ENCODE data around the gene CACNG5. TPM values are rescaled to one million over a fixed set of nuclear protein-coding genes. Genes with fewer than 3 reads are reported as not detected.

The CACNG5 gene
- total RNA-seq, 2 experiments from 2014 or later: not detected

DNA sequence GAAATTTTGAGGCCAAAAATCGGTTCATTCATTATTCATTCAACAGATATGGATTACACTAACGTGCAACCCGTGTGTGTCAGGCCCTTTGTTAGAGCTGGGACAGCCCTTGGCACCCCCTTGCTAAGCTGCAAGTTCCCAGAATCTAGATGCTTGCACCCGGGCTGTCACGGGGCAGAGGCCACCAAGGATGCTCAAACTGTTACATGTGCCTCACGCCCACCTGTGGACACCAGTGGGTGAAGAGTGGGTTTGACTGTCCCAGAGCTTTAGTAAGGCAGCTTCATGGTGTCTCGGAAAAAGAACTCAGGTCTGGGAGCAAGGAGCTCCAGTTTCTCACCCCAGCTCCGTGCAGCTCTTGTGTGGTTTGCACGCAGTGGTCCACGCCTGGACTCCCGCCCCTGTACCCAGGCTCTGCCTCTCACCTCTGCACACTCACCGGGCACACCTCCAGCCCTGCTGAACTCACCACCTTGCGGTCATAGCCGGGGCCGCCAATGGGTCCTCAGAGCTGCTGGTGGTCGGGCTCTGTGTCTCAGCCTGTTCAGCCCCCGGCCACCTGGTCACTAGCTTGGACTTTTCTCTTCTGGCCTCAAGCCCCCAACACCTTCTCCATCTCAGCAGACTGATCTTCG, 75.9 kb downstream of the CACNG5 start:
- peaks cover 0 to 7% of the 10 kb centered on the region in 2 experiments for H3K27me3 ChIP-seq (ENCODE audit: control insufficient read depth in 1 of 2, insufficient read depth in 2 of 2, low read length in 2 of 2)
- ChIA-PET CTCF (no interaction called here), POLR2A (no interaction called here)
- DNase-seq (no peak), ATAC-seq (ENCODE audit: poor library complexity) (no peak)
- intact Hi-C loops (cut with DNase I, micrococcal nuclease): no loop called here
- peaks cover 5% of the 10 kb centered on the region for H3K4me1 ChIP-seq (ENCODE audit: insufficient read depth, low read length)
- H3K4me3 ChIP-seq (ENCODE audit: low read length): no peak overlapping the region
- no peak overlapping the region for H3K27ac Mint-ChIP-seq
- no peaks in the 10 kb centered on the region for H3K36me3 ChIP-seq (ENCODE audit: insufficient read depth, low read length)
- H3K9me3 ChIP-seq (ENCODE audit: control insufficient read depth in 1 of 2, insufficient read depth in 1 of 2, low read length in 2 of 2): no peaks in the 10 kb centered on the region
- no peaks in the 10 kb centered on the region for H3K9me3 Mint-ChIP-seq
- H3K4me1 Mint-ChIP-seq (ENCODE audit: low read depth): peaks cover 5% of the 10 kb centered on the region
- peaks cover 17% of the 10 kb centered on the region for H3K27me3 Mint-ChIP-seq
- no peak for TF ChIP-seq CTCF (IDR thresholded peaks at IDR 0.05)
- no peaks in the 10 kb centered on the region for H3K36me3 Mint-ChIP-seq (ENCODE audit: low read depth)
- H3K27ac ChIP-seq (ENCODE audit: low read depth in 1 of 2, low read length in 2 of 2): no peak overlapping the region
- H3K4me3 Mint-ChIP-seq: no peak overlapping the region

DNA sequence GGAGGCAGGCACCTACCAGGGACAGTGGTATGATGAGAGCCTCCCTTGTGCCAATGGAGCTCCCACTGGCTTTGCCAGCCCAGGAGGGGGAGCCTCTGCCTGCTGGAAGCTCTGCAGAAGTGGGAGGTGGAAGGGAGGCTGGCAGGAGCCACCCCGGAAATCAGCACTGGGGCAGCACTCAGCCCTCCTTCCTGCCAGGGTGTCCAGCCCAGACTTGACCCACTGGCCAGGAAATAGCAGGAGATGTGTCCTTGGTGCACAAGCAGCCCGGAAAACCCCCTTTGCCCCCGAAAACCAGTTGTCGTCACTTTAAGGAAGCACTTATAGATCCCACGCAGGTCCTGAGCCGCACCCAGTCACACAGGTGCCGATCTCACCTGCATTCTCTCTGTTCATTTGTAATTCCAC, 80.3 kb downstream of the CACNG5 start:
- ChIA-PET POLR2A (no interaction called here), CTCF (no interaction called here)
- Histone ChIP-seq H3K9me3 (ENCODE audit: control insufficient read depth in 1 of 2, insufficient read depth in 1 of 2, low read length in 2 of 2) (no peaks in the 10 kb centered on the region), H3K4me1 (ENCODE audit: insufficient read depth, low read length) (no peaks in the 10 kb centered on the region), H3K27me3 (ENCODE audit: control insufficient read depth in 1 of 2, insufficient read depth in 2 of 2, low read length in 2 of 2) (peaks cover 0 to 7% of the 10 kb centered on the region in 2 experiments), H3K4me3 (ENCODE audit: low read length) (no peak overlapping the region), H3K27ac (ENCODE audit: low read depth in 1 of 2, low read length in 2 of 2) (no peak overlapping the region), H3K36me3 (ENCODE audit: insufficient read depth, low read length) (no peaks in the 10 kb centered on the region)
- no peak for TF ChIP-seq CTCF (IDR thresholded peaks at IDR 0.05)
- Mint-ChIP-seq H3K36me3 (ENCODE audit: low read depth) (no peaks in the 10 kb centered on the region), H3K4me1 (ENCODE audit: low read depth) (no peaks in the 10 kb centered on the region), H3K4me3 (no peak overlapping the region), H3K9me3 (peaks cover 4% of the 10 kb centered on the region), H3K27me3 (peaks cover 39% of the 10 kb centered on the region), H3K27ac (no peak overlapping the region)
- ATAC-seq (ENCODE audit: poor library complexity) (no peak), DNase-seq (no peak)
- intact Hi-C loops (cut with DNase I, micrococcal nuclease): no loop called here

- H3K4me3 ChIP-seq (ENCODE audit: low read length): no peak overlapping the region
- Mint-ChIP-seq H3K36me3 (ENCODE audit: low read depth) (no peaks in the 10 kb centered on the region), H3K4me1 (ENCODE audit: low read depth) (no peaks in the 10 kb centered on the region), H3K27me3 (peaks cover 39% of the 10 kb centered on the region), H3K27ac (no peak overlapping the region), H3K9me3 (peaks cover 4% of the 10 kb centered on the region), H3K4me3 (no peak overlapping the region)
- H3K36me3 ChIP-seq (ENCODE audit: insufficient read depth, low read length): no peaks in the 10 kb centered on the region
- POLR2A ChIA-PET: no interaction called here
- CTCF ChIA-PET: no interaction called here
- no peak overlapping the region for H3K27ac ChIP-seq (ENCODE audit: low read depth in 1 of 2, low read length in 2 of 2)
- H3K27me3 ChIP-seq (ENCODE audit: control insufficient read depth in 1 of 2, insufficient read depth in 2 of 2, low read length in 2 of 2): peaks cover 0 to 7% of the 10 kb centered on the region in 2 experiments
- no peak for DNase-seq
- no peak for TF ChIP-seq CTCF (IDR thresholded peaks at IDR 0.05)
- ATAC-seq (ENCODE audit: poor library complexity): no peak
- H3K9me3 ChIP-seq (ENCODE audit: control insufficient read depth in 1 of 2, insufficient read depth in 1 of 2, low read length in 2 of 2): no peaks in the 10 kb centered on the region
- H3K4me1 ChIP-seq (ENCODE audit: insufficient read depth, low read length): no peaks in the 10 kb centered on the region
- intact Hi-C loops (cut with DNase I, micrococcal nuclease): no loop called here
Observed at GRCh38 chr17:66915792-66916191, 80.9 kb downstream of the CACNG5 start.

Data from CD4-positive, alpha-beta T cell (primary cell).